Left lung (tissue), 10 donors: Measurements from ENCODE around the gene CDK3. TPM values are rescaled to one million over a fixed set of nuclear protein-coding genes. Genes with fewer than 3 reads are reported as not detected.

Experiments
- ATAC-seq: fragments of 200-7000 bp; cut with Tn5 transposase; one replicate; pipeline ENCODE4 v1.9.1; 2020; ENCODE audit warnings: moderate library complexity
- DNase-seq, 4 donors: peaks; one replicate each; pipeline ENCODE4 v3.0.0-alpha.2; 2013 to 2020
- H3K27ac ChIP-seq, 2 donors: fragments of 200-600 bp; sonication (generic) in 1 of 2; one replicate each; pipeline versions ENCODE4 v1.5.0 to v1.8.0; 2020 to 2021
- H3K27me3 ChIP-seq, 2 donors: fragments of 200-600 bp; sonication (generic) in 1 of 2; one replicate each; pipeline versions ENCODE4 v1.5.0 to v1.8.0; 2020 to 2021
- H3K36me3 ChIP-seq, 2 donors: fragments of 200-600 bp; sonication (generic) in 1 of 2; one replicate each; pipeline versions ENCODE4 v1.5.0 to v1.8.0; 2020 to 2021
- H3K4me1 ChIP-seq, 2 donors: fragments of 200-600 bp; one replicate each; pipeline ENCODE4 v1.8.0; 2021
- H3K4me3 ChIP-seq, 2 donors: fragments of 200-600 bp; sonication (generic) in 1 of 2; one replicate each; pipeline versions ENCODE4 v1.5.0 to v1.8.0; 2020 to 2021; ENCODE audit warnings: mild to moderate bottlenecking in 1 of 2
- H3K9me3 ChIP-seq, 2 donors: fragments of 200-600 bp; sonication (generic) in 1 of 2; one replicate each; pipeline versions ENCODE4 v1.5.0 to v1.8.0; 2020 to 2021
- CTCF ChIP-seq, 2 donors: fragments of 200-600 bp; sonication (generic) in 1 of 2; IDR thresholded peaks; one replicate each; pipeline versions ENCODE4 v1.5.0 to v1.8.0; 2021; ENCODE audit warnings: antibody characterized with exemption in 2 of 2
- intact Hi-C, 2 donors: fragments of 100-400 bp; cut with DNase I; formaldehyde crosslinking; loops; one replicate each; pipeline versions ENCODE4 v1.11.2 to v1.14.2; 2022
- polyA plus RNA-seq, 6 donors: library from polyadenylated mRNA; unstranded; fragments of 120-200 nt; gene quantifications; one replicate each; pipeline ENCODE4 v1.2.1, GENCODE V29; 2013; ENCODE audit not compliant: insufficient read length in 6 of 6
- total RNA-seq, 2 donors: library from RNA; stranded (reverse); fragmentation: NEBNext Ultra II Directional; extraction: Animal tissue kit (Norgen Biotek cat#: 25700); gene quantifications; one replicate each; pipeline ENCODE4 v1.2.1, GENCODE V29; 2021
- donor health status: DM: no; HTN: yes; CAD: no.
- donor health status: DM: no; HTN: no; CAD: no.

CDK3 gene
- total and polyA plus RNA-seq, 8 donors, result 5.4 to 23.3 (median 18.6) TPM

DNA sequence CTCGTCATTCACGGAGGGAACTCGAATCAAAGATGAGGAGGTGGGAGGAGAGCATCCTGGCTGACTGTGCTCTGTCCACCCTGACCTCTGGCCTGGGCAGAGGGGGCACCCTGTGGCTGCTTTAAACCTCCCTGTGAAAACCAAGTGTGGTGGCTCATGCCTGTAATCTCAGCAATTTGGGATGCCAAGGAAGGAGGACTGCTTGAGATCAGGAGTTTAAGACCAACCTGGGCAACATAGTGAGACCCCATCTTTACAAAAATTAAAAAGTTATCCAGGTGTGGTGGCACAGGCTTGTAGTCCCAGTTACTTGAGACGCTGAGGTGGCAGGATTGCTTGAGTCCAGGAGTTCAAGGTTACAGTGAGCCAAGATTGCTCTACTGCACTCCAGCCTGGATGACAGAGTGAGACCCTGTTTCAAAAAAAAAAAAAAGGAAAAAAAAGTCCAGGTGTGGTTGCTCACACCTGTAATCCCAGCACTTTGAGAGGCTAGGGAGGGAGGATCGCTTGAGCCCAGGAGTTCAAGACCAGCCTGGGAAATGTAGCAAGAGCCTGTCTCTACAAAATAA, 5.8 kb upstream of the CDK3 start:
- Histone ChIP-seq H3K4me1 (peaks cover 9 to 24% of the 10 kb centered on the region in 2 donors), H3K27ac (no peak overlapping the region), H3K9me3 (no peaks in the 10 kb centered on the region), H3K4me3 (no peak overlapping the region), H3K36me3 (peaks cover 0 to 41% of the 10 kb centered on the region in 2 donors), H3K27me3 (no peaks in the 10 kb centered on the region)
- intact Hi-C loops, result no loop called here
- no peak for TF ChIP-seq CTCF (IDR thresholded peaks at IDR 0.05)
- DNase-seq (no peak), ATAC-seq (no peak)

DNA sequence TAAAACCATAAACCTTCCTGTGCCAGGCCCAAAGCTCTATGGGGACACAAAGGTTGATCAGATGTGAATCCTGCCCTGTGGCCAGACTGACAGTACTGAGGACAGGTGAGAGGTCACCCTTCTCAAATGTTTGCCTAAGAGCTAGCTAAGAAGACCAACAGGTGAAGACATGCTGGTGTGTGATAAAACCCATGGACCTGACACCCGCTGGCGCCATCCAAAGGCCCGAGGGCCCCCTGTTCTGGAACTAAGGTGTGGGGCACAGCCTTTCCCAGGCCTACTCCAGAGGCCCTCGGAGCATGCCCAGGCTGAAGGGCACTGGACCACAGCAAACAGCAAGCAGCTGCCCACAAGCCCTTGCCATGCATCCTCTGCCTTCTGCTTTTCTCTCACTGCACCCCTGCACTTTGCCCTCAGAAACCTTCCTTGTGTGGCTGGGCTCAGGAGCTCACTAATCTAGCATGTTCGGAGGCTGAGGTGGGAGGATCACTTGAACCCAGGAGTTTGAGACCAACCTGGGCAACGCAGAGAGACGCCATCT, 5.2 kb upstream of the CDK3 start:
- no peak for TF ChIP-seq CTCF (IDR thresholded peaks at IDR 0.05)
- no peak for ATAC-seq
- H3K27ac ChIP-seq, result no peak overlapping the region
- peaks cover 0 to 46% of the 10 kb centered on the region in 2 donors for H3K36me3 ChIP-seq
- peaks cover 9 to 24% of the 10 kb centered on the region in 2 donors for H3K4me1 ChIP-seq
- H3K27me3 ChIP-seq, result no peaks in the 10 kb centered on the region
- H3K4me3 ChIP-seq, result no peak overlapping the region
- no peak for DNase-seq
- H3K9me3 ChIP-seq, result no peaks in the 10 kb centered on the region
- intact Hi-C loops, result no loop called here

- Histone ChIP-seq H3K4me3 (no peak overlapping the region), H3K27me3 (no peaks in the 10 kb centered on the region), H3K4me1 (peaks cover 9 to 24% of the 10 kb centered on the region in 2 donors), H3K27ac (peak overlapping the region; percentile 33 to 77), H3K36me3 (peaks cover 0 to 50% of the 10 kb centered on the region in 2 donors), H3K9me3 (no peaks in the 10 kb centered on the region)
- intact Hi-C loops, result no loop called here
- TF ChIP-seq CTCF (IDR thresholded peaks at IDR 0.05), result no peak
- ATAC-seq (peak; percentile 79), DNase-seq (peak in 2 of 4 donors; percentile 71 to 87)
These were observed 3.7 kb upstream of the CDK3 start for GRCh38 chr17:75996665-75997590.

- ATAC-seq (no peak), DNase-seq (no peak)
- Histone ChIP-seq H3K4me1 (peaks cover 9 to 24% of the 10 kb centered on the region in 2 donors), H3K36me3 (peaks cover 0 to 50% of the 10 kb centered on the region in 2 donors), H3K4me3 (no peak overlapping the region), H3K27ac (peak overlapping the region in 1 of 2 donors; percentile 28), H3K9me3 (no peaks in the 10 kb centered on the region), H3K27me3 (no peaks in the 10 kb centered on the region)
- intact Hi-C loops, result no loop called here
- TF ChIP-seq CTCF (IDR thresholded peaks at IDR 0.05), result no peak
These were observed 2.3 kb upstream of the CDK3 start for GRCh38 chr17:75998327-75998795.
